Tibial nerve (tissue), 4 donors: Measurements from ENCODE around the gene CCDC74B. TPM values are rescaled to one million over a fixed set of nuclear protein-coding genes. Genes with fewer than 3 reads are reported as not detected.
"Not testable (repeated sequence)": the region's sequence is repeated elsewhere in the genome, so short reads cannot be mapped to it uniquely, and the experiment has no call there.

Source experiments
- DNase-seq, 2 donors: peaks; one replicate each; pipeline ENCODE4 v3.0.0-alpha.2; 2019; ENCODE audit warnings: low spot score in 2 of 2
- H3K27ac ChIP-seq, 4 donors: fragments of 200-600 bp; sonication (generic) in 3 of 4; one replicate each; pipeline ENCODE4 v1.5.1; 2017 to 2019; ENCODE audit warnings: mild to moderate bottlenecking in 1 of 4
- H3K27me3 ChIP-seq, 2 donors: fragments of 200-600 bp; sonication (generic) in 1 of 2; one replicate each; pipeline versions ENCODE4 v1.5.1 to v1.6.0; 2017 to 2019
- H3K36me3 ChIP-seq, 3 donors: fragments of 200-600 bp; sonication (generic); one replicate each; pipeline ENCODE4 v1.5.1; 2018 to 2019
- H3K4me1 ChIP-seq, 4 donors: fragments of 200-600 bp; sonication (generic) in 3 of 4; one replicate each; pipeline ENCODE4 v1.5.1; 2017 to 2019
- H3K4me3 ChIP-seq, 4 donors: fragments of 200-600 bp; sonication (generic) in 3 of 4; one replicate each; pipeline ENCODE4 v1.5.1; 2017 to 2019; ENCODE audit warnings: mild to moderate bottlenecking in 1 of 4, moderate library complexity in 1 of 4
- H3K9me3 ChIP-seq, 4 donors: fragments of 200-600 bp; sonication (generic) in 3 of 4; one replicate each; pipeline ENCODE4 v1.5.1; 2017 to 2019
- CTCF ChIP-seq, 5 experiments: fragments of 200-600 bp in 3 of 5; fragments of 450-650 bp in 2 of 5; sonication (generic) in 3 of 5; IDR thresholded peaks; one replicate each; pipeline ENCODE4 v1.5.1; 2016 to 2019; ENCODE audit warnings: antibody characterized with exemption in 5 of 5, mild to moderate bottlenecking in 3 of 5, moderate library complexity in 2 of 5
- EP300 ChIP-seq, 2 donors: sonication (generic); formaldehyde crosslinking; IDR thresholded peaks; one replicate each; pipeline ENCODE4 v1.6.1; 2017; ENCODE audit warnings: antibody characterized with exemption in 2 of 2, mild to moderate bottlenecking in 1 of 2
- POLR2A ChIP-seq, 2 donors: fragments of 450-650 bp; IDR thresholded peaks; one replicate each; pipeline ENCODE4 v1.6.1; 2017; ENCODE audit warnings: antibody characterized with exemption in 2 of 2, mild to moderate bottlenecking in 2 of 2, moderate library complexity in 2 of 2
- WGBS, 2 donors: methylation state at CpG; one replicate each; pipeline ENCODE4 v1.1.5; 2018; 5-methylcytosine and 5-hydroxymethylcytosine counted together
- total RNA-seq, 4 donors: library from RNA; depleted of rRNA; stranded (reverse); fragments of >200 nt; gene quantifications; one replicate each; pipeline ENCODE4 v1.1.0, GENCODE V29; 2016

CCDC74B gene
- total RNA-seq, 4 donors from 2014 or later, result 7.2 to 32.6 (median 23.3) TPM

GRCh38 chr2:130158631-130159030 is 13.7 kb upstream of the CCDC74B start:
- DNase-seq, result no peak
- H3K27ac ChIP-seq, result no peak overlapping the region
- no peak for TF ChIP-seq EP300 (IDR thresholded peaks at IDR 0.05)
- TF ChIP-seq CTCF (IDR thresholded peaks at IDR 0.05), result no peak
- peaks cover 0 to 93% (median 1%) of the 10 kb centered on the region in 3 donors for H3K36me3 ChIP-seq
- H3K27me3 ChIP-seq, result no peaks in the 10 kb centered on the region
- H3K4me3 ChIP-seq, result no peak overlapping the region
- WGBS, 2 donors, result 88 to 90% methylated on average over 9 of the region's 9 CpGs
- H3K4me1 ChIP-seq, result no peaks in the 10 kb centered on the region
- no peaks in the 10 kb centered on the region for H3K9me3 ChIP-seq

- not testable (repeated sequence) for H3K27ac ChIP-seq, DNase-seq, H3K27me3 ChIP-seq, H3K4me1 ChIP-seq, H3K4me3 ChIP-seq, H3K9me3 ChIP-seq
- H3K36me3 ChIP-seq, result peaks cover 0 to 95% (median 0%) of the 10 kb centered on the region in 3 donors
- WGBS, 2 donors, result 63 to 64% methylated on average over 13 of the region's 13 CpGs
These were observed 13.1 kb upstream of the CCDC74B start for GRCh38 chr2:130157825-130158514.

- H3K9me3 ChIP-seq, H3K4me3 ChIP-seq, DNase-seq, H3K27ac ChIP-seq, H3K27me3 ChIP-seq, H3K4me1 ChIP-seq: not testable (repeated sequence)
- peaks cover 0 to 95% (median 0%) of the 10 kb centered on the region in 3 donors for H3K36me3 ChIP-seq
- 80 to 88% methylated on average over 4 to 5 of the region's 12 CpGs for WGBS, 2 donors
These were observed 12.4 kb upstream of the CCDC74B start for GRCh38 chr2:130157354-130157753.

GRCh38 chr2:130156624-130157004 is 11.7 kb upstream of the CCDC74B start:
- no peak for DNase-seq
- Histone ChIP-seq H3K4me1 (no peaks in the 10 kb centered on the region), H3K27ac (no peak overlapping the region), H3K9me3 (no peaks in the 10 kb centered on the region), H3K36me3 (peaks cover 0 to 96% (median 0%) of the 10 kb centered on the region in 3 donors), H3K4me3 (no peak overlapping the region), H3K27me3 (no peaks in the 10 kb centered on the region)
- 87 to 89% methylated on average over 9 of the region's 9 CpGs for WGBS, 2 donors
- TF ChIP-seq EP300 (IDR thresholded peaks at IDR 0.05), result no peak
- TF ChIP-seq CTCF (IDR thresholded peaks at IDR 0.05), result no peak
- TF ChIP-seq POLR2A (IDR thresholded peaks at IDR 0.05), result no peak

- peaks cover 0 to 91% (median 0%) of the 10 kb centered on the region in 3 donors for H3K36me3 ChIP-seq
- TF ChIP-seq CTCF (IDR thresholded peaks at IDR 0.05), result peak in 2 of 5 experiments; percentile 11 to 26
- H3K4me3 ChIP-seq, DNase-seq, H3K9me3 ChIP-seq, H3K27ac ChIP-seq, H3K4me1 ChIP-seq, H3K27me3 ChIP-seq: not testable (repeated sequence)
- WGBS, 2 donors, result 65 to 67% methylated on average over 15 to 16 of the region's 16 CpGs
These were observed 11.2 kb upstream of the CCDC74B start for GRCh38 chr2:130155956-130156623.
